Stimulated activated CD4-positive, alpha-beta T cell treated with anti-CD3 and anti-CD28 coated beads, Interleukin-1b, Interleukin-23, amount 100 ng/mL, for 24 hours (primary cell): ENCODE results near the gene AK9.

ENCODE experiments used
- DNase-seq, 4 experiments: peaks; one replicate each; pipeline ENCODE4 v3.0.0-alpha.2; 2020; ENCODE audit warnings: low read depth in 4 of 4, low spot score in 1 of 4

AK9 gene

DNA sequence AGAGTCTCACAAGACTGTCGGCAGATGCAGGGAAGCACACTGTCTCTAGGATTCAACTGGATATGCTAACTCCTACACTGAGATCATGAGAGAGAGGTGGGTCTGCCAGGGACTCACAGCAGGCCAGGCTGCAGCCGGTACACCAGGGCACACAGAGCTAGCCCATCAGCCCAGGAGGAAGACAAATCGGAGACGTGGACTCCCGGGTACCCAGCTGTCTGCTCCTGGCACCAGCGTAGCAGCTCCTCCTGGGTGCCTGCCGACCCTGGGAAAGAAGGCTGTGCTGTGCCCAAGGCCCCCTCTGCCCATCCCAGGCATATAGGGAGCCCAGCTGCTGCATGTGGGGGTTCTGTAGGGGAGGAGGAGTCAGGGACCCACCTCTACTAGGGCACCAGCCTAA, 242.4 kb downstream of the AK9 start:
- DNase-seq, result no peak

DNA sequence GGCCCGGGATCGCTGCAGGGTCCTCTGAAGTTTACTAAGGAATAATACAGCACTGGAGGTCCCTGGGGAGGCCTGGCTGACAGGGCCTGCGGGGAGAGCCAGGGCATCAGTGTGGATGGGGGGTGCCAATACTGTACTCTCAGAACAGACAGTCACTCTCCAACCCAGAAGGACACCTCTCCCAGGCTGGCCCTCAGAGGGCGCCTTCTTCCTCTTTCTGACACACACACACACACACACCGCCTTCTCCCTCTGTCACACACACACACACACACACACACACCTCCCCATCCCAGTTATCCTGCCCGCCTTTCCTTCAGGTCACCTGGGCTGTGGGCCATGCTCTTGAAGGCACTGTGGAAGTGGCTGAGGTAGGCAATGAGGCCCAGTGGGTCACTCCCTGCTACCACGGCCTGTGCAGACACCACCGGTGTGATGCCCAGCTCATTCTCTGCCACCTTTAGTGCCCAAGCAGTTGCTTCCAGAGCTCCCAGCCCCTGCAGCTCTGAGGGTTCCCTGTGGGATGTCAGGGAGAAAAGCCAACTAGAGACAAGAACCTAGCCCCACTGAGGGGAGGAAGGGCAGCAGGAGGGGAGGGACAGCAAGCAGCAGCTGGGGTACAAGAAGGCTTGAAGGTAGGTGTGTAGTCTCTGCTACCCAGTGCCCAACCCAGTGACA, 243.0 kb downstream of the AK9 start:
- no peak for DNase-seq

DNA sequence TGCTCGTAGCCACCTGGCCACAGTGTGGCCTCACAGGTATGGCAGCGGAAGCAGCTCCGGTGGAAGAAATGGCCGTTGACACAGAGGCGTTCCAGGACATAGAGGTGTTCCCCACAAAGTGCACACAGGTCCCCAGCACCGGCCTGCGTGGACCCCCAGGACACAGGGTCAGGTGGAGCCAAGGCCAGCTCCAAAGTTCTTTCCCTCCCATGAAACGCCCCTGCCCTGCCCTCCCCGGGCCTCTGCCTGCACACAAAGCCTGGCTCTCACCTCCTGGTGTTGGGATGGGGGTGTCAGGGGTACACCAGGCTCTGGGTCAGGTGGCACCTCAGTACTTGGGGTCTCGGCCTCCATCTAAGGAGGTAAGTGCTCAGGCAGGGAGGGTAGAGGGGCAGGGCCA, 243.9 kb downstream of the AK9 start:
- no peak for DNase-seq

- DNase-seq, result no peak
Measured at GRCh38 chr6:109446541-109446940, 244.5 kb downstream of the AK9 start.

- no peak for DNase-seq
Measured at GRCh38 chr6:109446072-109446471, 244.9 kb downstream of the AK9 start.

DNA sequence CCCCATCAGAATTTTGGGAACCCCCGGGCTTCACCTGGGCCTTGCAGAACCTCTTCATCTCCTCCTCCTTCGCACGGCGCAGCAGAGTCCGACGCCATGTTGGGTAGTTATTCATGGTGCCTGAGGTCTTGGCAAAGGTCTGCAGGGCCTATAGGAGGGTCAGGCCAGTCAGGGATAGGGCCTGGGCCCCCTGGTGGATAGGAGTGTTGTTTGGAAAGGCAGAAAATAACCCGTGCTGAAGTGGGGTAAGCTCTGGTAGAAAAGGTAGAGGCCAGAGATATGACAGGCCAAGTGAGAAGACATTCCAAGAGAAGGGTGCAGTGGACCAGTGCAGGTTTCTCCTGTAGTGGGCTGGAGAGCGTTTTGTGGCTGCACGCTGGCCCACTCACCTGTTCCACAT, 245.6 kb downstream of the AK9 start:
- no peak for DNase-seq

DNA sequence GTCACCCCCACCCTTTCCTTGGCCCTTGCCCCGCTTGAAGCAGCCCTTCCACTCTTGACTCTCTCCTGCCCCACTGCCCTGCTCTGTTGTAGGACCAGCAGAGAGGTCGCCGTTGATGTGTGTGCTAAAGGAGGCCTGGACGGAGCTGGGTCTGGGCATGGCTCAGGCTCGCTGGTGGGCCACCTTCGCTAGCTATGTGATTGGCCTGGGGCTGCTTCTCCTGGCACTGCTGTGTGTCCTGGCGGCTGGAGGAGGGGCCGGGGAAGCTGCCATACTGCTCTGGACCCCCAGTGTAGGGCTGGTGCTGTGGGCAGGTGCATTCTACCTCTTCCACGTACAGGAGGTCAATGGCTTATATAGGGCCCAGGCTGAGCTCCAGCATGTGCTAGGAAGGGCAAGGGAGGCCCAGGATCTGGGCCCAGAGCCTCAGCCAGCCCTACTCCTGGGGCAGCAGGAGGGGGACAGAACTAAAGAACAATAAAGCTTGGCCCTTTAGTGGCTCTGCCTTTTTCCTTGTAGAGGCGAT, 247.5 kb downstream of the AK9 start:
- no peak for DNase-seq
